ENCODE data around the gene HID1.

HID1 gene

GRCh38 chr17:74923538-74924249, 48.9 kb downstream of the HID1 start:
- H3K9me3 ChIP-seq (ENCODE audit: low read length) = no peaks in the 10 kb centered on the region
- no peaks in the 10 kb centered on the region for H3K36me3 ChIP-seq (ENCODE audit: insufficient read depth, low read length)
- no peaks in the 10 kb centered on the region for H3K4me1 ChIP-seq (ENCODE audit: insufficient read depth, low read length)
- no peak overlapping the region for H3K9ac ChIP-seq (ENCODE audit: low read length)
- H3K27ac ChIP-seq (ENCODE audit: low read depth, low read length) = no peak overlapping the region
- peaks cover 29 to 70% of the 10 kb centered on the region in 2 donors for H3K27me3 ChIP-seq (ENCODE audit: control insufficient read depth in 1 of 2, insufficient read depth in 2 of 2, low read length in 2 of 2)
- H3K4me3 ChIP-seq (ENCODE audit: low read depth in 1 of 2, low read length in 2 of 2) = peak overlapping the region in 1 of 2 donors; percentile 2

- Histone ChIP-seq H3K27me3 (ENCODE audit: control insufficient read depth in 1 of 2, insufficient read depth in 2 of 2, low read length in 2 of 2) (peaks cover 29 to 70% of the 10 kb centered on the region in 2 donors), H3K36me3 (ENCODE audit: insufficient read depth, low read length) (no peaks in the 10 kb centered on the region), H3K27ac (ENCODE audit: low read depth, low read length) (no peak within 1 kb of the TSS), H3K4me1 (ENCODE audit: insufficient read depth, low read length) (no peaks in the 10 kb centered on the region), H3K9ac (ENCODE audit: low read length) (no peak within 1 kb of the TSS), H3K9me3 (ENCODE audit: low read length) (no peaks in the 10 kb centered on the region), H3K4me3 (ENCODE audit: low read depth in 1 of 2, low read length in 2 of 2) (peak within 1 kb of the TSS in 1 of 2 donors; percentile 2)
These were observed 49.6 kb downstream of the HID1 start, which contains the start of gene USH1G for GRCh38 chr17:74922694-74923537. Gene USH1G, minus strand, starts transcription at chr17:74923255. Its CDS starts 182 bp downstream, at chr17:74923073.

- Histone ChIP-seq H3K4me3 (ENCODE audit: low read depth in 1 of 2, low read length in 2 of 2) (no peak overlapping the region), H3K36me3 (ENCODE audit: insufficient read depth, low read length) (no peaks in the 10 kb centered on the region), H3K27me3 (ENCODE audit: control insufficient read depth in 1 of 2, insufficient read depth in 2 of 2, low read length in 2 of 2) (peaks cover 29 to 71% of the 10 kb centered on the region in 2 donors), H3K27ac (ENCODE audit: low read depth, low read length) (no peak overlapping the region), H3K9ac (ENCODE audit: low read length) (no peak overlapping the region), H3K4me1 (ENCODE audit: insufficient read depth, low read length) (no peaks in the 10 kb centered on the region), H3K9me3 (ENCODE audit: low read length) (no peaks in the 10 kb centered on the region)
These were observed 50.4 kb downstream of the HID1 start for GRCh38 chr17:74922172-74922571.

GRCh38 chr17:74921769-74922168, 50.8 kb downstream of the HID1 start:
- Histone ChIP-seq H3K27me3 (ENCODE audit: control insufficient read depth in 1 of 2, insufficient read depth in 2 of 2, low read length in 2 of 2) (peaks cover 29 to 72% of the 10 kb centered on the region in 2 donors), H3K4me1 (ENCODE audit: insufficient read depth, low read length) (no peaks in the 10 kb centered on the region), H3K36me3 (ENCODE audit: insufficient read depth, low read length) (no peaks in the 10 kb centered on the region), H3K9me3 (ENCODE audit: low read length) (no peaks in the 10 kb centered on the region), H3K9ac (ENCODE audit: low read length) (no peak overlapping the region), H3K4me3 (ENCODE audit: low read depth in 1 of 2, low read length in 2 of 2) (no peak overlapping the region), H3K27ac (ENCODE audit: low read depth, low read length) (no peak overlapping the region)

- Histone ChIP-seq H3K4me1 (ENCODE audit: insufficient read depth, low read length) (no peaks in the 10 kb centered on the region), H3K4me3 (ENCODE audit: low read depth in 1 of 2, low read length in 2 of 2) (no peak overlapping the region), H3K9ac (ENCODE audit: low read length) (no peak overlapping the region), H3K27ac (ENCODE audit: low read depth, low read length) (no peak overlapping the region), H3K9me3 (ENCODE audit: low read length) (no peaks in the 10 kb centered on the region), H3K27me3 (ENCODE audit: control insufficient read depth in 1 of 2, insufficient read depth in 2 of 2, low read length in 2 of 2) (peaks cover 29 to 72% of the 10 kb centered on the region in 2 donors), H3K36me3 (ENCODE audit: insufficient read depth, low read length) (no peaks in the 10 kb centered on the region)
These were observed 51.4 kb downstream of the HID1 start for GRCh38 chr17:74921026-74921681.

- Histone ChIP-seq H3K36me3 (ENCODE audit: insufficient read depth, low read length) (no peaks in the 10 kb centered on the region), H3K27me3 (ENCODE audit: control insufficient read depth in 1 of 2, insufficient read depth in 2 of 2, low read length in 2 of 2) (peaks cover 26 to 74% of the 10 kb centered on the region in 2 donors), H3K27ac (ENCODE audit: low read depth, low read length) (no peak overlapping the region), H3K4me1 (ENCODE audit: insufficient read depth, low read length) (no peaks in the 10 kb centered on the region), H3K4me3 (ENCODE audit: low read depth in 1 of 2, low read length in 2 of 2) (no peak overlapping the region), H3K9me3 (ENCODE audit: low read length) (no peaks in the 10 kb centered on the region), H3K9ac (ENCODE audit: low read length) (no peak overlapping the region)
These were observed 51.9 kb downstream of the HID1 start for GRCh38 chr17:74920642-74921025.

GRCh38 chr17:74920306-74920620, 52.3 kb downstream of the HID1 start:
- Histone ChIP-seq H3K4me1 (ENCODE audit: insufficient read depth, low read length) (no peaks in the 10 kb centered on the region), H3K27ac (ENCODE audit: low read depth, low read length) (no peak overlapping the region), H3K9me3 (ENCODE audit: low read length) (no peaks in the 10 kb centered on the region), H3K36me3 (ENCODE audit: insufficient read depth, low read length) (no peaks in the 10 kb centered on the region), H3K27me3 (ENCODE audit: control insufficient read depth in 1 of 2, insufficient read depth in 2 of 2, low read length in 2 of 2) (peaks cover 24 to 74% of the 10 kb centered on the region in 2 donors), H3K9ac (ENCODE audit: low read length) (no peak overlapping the region), H3K4me3 (ENCODE audit: low read depth in 1 of 2, low read length in 2 of 2) (no peak overlapping the region)

- H3K4me1 ChIP-seq (ENCODE audit: insufficient read depth, low read length) = no peaks in the 10 kb centered on the region
- H3K9me3 ChIP-seq (ENCODE audit: low read length) = no peaks in the 10 kb centered on the region
- no peaks in the 10 kb centered on the region for H3K36me3 ChIP-seq (ENCODE audit: insufficient read depth, low read length)
- H3K4me3 ChIP-seq (ENCODE audit: low read depth in 1 of 2, low read length in 2 of 2) = no peak overlapping the region
- no peak overlapping the region for H3K27ac ChIP-seq (ENCODE audit: low read depth, low read length)
- H3K27me3 ChIP-seq (ENCODE audit: control insufficient read depth in 1 of 2, insufficient read depth in 2 of 2, low read length in 2 of 2) = peaks cover 23 to 73% of the 10 kb centered on the region in 2 donors
- no peak overlapping the region for H3K9ac ChIP-seq (ENCODE audit: low read length)
These were observed 52.9 kb downstream of the HID1 start for GRCh38 chr17:74919440-74920305.

- H3K27me3 ChIP-seq (ENCODE audit: control insufficient read depth in 1 of 2, insufficient read depth in 2 of 2, low read length in 2 of 2) = peaks cover 18 to 66% of the 10 kb centered on the region in 2 donors
- no peak overlapping the region for H3K4me3 ChIP-seq (ENCODE audit: low read depth in 1 of 2, low read length in 2 of 2)
- no peaks in the 10 kb centered on the region for H3K9me3 ChIP-seq (ENCODE audit: low read length)
- H3K4me1 ChIP-seq (ENCODE audit: insufficient read depth, low read length) = no peaks in the 10 kb centered on the region
- no peak overlapping the region for H3K27ac ChIP-seq (ENCODE audit: low read depth, low read length)
- H3K9ac ChIP-seq (ENCODE audit: low read length) = no peak overlapping the region
- H3K36me3 ChIP-seq (ENCODE audit: insufficient read depth, low read length) = no peaks in the 10 kb centered on the region
These were observed 53.7 kb downstream of the HID1 start for GRCh38 chr17:74918906-74919305.

GRCh38 chr17:74917430-74917829, 55.1 kb downstream of the HID1 start:
- H3K9ac ChIP-seq (ENCODE audit: low read length) = no peak overlapping the region
- no peak overlapping the region for H3K4me3 ChIP-seq (ENCODE audit: low read depth in 1 of 2, low read length in 2 of 2)
- no peaks in the 10 kb centered on the region for H3K36me3 ChIP-seq (ENCODE audit: insufficient read depth, low read length)
- no peak overlapping the region for H3K27ac ChIP-seq (ENCODE audit: low read depth, low read length)
- no peaks in the 10 kb centered on the region for H3K4me1 ChIP-seq (ENCODE audit: insufficient read depth, low read length)
- H3K27me3 ChIP-seq (ENCODE audit: control insufficient read depth in 1 of 2, insufficient read depth in 2 of 2, low read length in 2 of 2) = peaks cover 13 to 51% of the 10 kb centered on the region in 2 donors
- no peaks in the 10 kb centered on the region for H3K9me3 ChIP-seq (ENCODE audit: low read length)

- Histone ChIP-seq H3K27me3 (ENCODE audit: control insufficient read depth in 1 of 2, insufficient read depth in 2 of 2, low read length in 2 of 2) (peaks cover 10 to 47% of the 10 kb centered on the region in 2 donors), H3K36me3 (ENCODE audit: insufficient read depth, low read length) (no peaks in the 10 kb centered on the region), H3K4me3 (ENCODE audit: low read depth in 1 of 2, low read length in 2 of 2) (no peak overlapping the region), H3K9me3 (ENCODE audit: low read length) (no peaks in the 10 kb centered on the region), H3K4me1 (ENCODE audit: insufficient read depth, low read length) (no peaks in the 10 kb centered on the region), H3K27ac (ENCODE audit: low read depth, low read length) (no peak overlapping the region), H3K9ac (ENCODE audit: low read length) (no peak overlapping the region)
These were observed 55.7 kb downstream of the HID1 start for GRCh38 chr17:74916851-74917199.
